ENCODE results near the gene XPR1. TPM values are rescaled to one million over a fixed set of nuclear protein-coding genes. Genes with fewer than 3 reads are reported as not detected.

XPR1 gene
- total RNA-seq, 2 donors from 2014 or later = 39.3 to 50.9 TPM

DNA sequence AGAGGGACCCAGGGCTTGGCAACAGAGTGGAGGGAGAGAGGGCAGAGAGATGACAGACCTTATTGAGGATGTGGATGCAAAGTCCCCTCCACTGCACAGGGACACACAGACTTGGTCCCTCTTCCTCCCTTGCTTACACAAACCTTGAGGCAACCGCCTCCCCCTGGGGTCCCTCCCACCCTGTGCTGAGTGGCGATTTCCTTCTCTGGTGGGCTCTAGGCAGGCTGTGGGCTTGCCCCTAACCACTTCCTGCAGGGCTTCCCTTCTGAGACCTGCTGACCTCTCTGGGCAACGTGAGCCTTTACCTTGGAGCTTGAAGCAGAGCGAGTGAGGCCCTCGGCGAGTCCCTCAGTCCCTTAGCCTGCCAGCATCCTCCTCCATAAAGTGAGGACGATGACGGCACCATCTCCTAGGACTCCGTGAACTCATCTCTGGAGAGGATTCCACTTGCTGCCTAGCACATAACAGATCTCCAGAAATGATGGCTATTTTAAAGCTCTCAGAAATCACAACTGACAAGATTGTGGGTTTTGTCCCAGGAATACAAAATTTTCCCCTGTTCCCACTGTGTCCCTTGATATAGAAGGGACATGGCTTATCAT, 305.9 kb downstream of the XPR1 start:
- H3K36me3 Mint-ChIP-seq (ENCODE audit: low read depth) = peaks cover 3% of the 10 kb centered on the region
- no peak overlapping the region for H3K4me3 Mint-ChIP-seq
- peaks cover 17% of the 10 kb centered on the region for H3K4me1 Mint-ChIP-seq

DNA sequence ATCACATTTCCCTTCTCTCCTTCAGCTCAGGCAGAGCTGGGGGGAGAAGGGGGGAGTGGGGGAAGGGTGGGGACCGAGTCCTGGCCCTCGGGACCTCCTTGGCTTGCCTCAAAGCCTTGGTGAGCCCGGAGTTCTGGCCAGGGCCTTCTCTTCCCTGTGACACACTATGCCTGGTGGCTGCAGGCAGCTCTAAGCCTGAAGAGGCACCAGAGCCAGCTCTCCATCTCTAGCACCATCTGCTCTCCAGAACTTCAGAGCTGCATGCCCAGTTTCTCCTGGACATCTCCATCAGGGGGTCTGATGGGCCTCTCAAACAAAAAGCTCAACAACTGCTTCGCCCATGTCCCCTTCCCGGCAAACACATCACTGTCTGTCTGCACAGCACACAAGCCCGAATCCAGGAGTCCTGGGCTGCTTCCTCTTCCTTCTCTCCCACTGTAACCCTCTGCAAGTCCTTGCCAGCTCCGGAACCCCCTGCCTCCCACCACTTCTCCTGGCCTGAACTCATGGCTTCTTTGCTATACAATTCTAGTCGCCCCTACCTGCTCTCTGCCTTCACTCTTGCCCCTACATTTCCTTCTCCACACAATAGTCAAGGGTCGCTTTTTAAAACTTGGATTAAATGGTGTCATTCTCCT, 307.4 kb downstream of the XPR1 start:
- Histone ChIP-seq H3K9me3 (ENCODE audit: control insufficient read depth, low read length) (no peaks in the 10 kb centered on the region), H3K4me1 (ENCODE audit: control insufficient read depth, insufficient read depth, low read length) (no peaks in the 10 kb centered on the region), H3K27ac (ENCODE audit: low read depth, low read length) (no peak overlapping the region), H3K36me3 (ENCODE audit: control insufficient read depth, insufficient read depth, low read length) (no peaks in the 10 kb centered on the region), H3K27me3 (ENCODE audit: control insufficient read depth, insufficient read depth, low read length, poor library complexity, severe bottlenecking) (no peaks in the 10 kb centered on the region), H3K4me3 (ENCODE audit: low read length) (no peak overlapping the region), H3K9ac (ENCODE audit: extremely low read depth, low read length, poor library complexity, severe bottlenecking) (no peak overlapping the region)
- Mint-ChIP-seq H3K36me3 (ENCODE audit: low read depth) (peaks cover 3% of the 10 kb centered on the region), H3K27ac (no peak overlapping the region), H3K27me3 (ENCODE audit: insufficient read depth) (peaks cover 2% of the 10 kb centered on the region), H3K4me1 (peaks cover 12% of the 10 kb centered on the region), H3K9me3 (no peaks in the 10 kb centered on the region), H3K4me3 (no peak overlapping the region)
- TF ChIP-seq, protein P1, sequence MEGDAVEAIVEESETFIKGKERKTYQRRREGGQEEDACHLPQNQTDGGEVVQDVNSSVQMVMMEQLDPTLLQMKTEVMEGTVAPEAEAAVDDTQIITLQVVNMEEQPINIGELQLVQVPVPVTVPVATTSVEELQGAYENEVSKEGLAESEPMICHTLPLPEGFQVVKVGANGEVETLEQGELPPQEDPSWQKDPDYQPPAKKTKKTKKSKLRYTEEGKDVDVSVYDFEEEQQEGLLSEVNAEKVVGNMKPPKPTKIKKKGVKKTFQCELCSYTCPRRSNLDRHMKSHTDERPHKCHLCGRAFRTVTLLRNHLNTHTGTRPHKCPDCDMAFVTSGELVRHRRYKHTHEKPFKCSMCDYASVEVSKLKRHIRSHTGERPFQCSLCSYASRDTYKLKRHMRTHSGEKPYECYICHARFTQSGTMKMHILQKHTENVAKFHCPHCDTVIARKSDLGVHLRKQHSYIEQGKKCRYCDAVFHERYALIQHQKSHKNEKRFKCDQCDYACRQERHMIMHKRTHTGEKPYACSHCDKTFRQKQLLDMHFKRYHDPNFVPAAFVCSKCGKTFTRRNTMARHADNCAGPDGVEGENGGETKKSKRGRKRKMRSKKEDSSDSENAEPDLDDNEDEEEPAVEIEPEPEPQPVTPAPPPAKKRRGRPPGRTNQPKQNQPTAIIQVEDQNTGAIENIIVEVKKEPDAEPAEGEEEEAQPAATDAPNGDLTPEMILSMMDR (conservative IDR thresholded peaks at IDR 0.05) = no peak
- DNase-seq = no peak
- WGBS, 2 experiments (ENCODE audit: insufficient coverage in 1 of 2, insufficient read length in 1 of 2) = 87 to 88% methylated on average over 6 to 9 of the region's 9 CpGs

More for the DNA sequence above, 305.9 kb downstream of the XPR1 start:
- no peaks in the 10 kb centered on the region for H3K4me1 ChIP-seq (ENCODE audit: control insufficient read depth, insufficient read depth, low read length)
- peaks cover 2% of the 10 kb centered on the region for H3K27me3 Mint-ChIP-seq (ENCODE audit: insufficient read depth)
- H3K36me3 ChIP-seq (ENCODE audit: control insufficient read depth, insufficient read depth, low read length) = no peaks in the 10 kb centered on the region
- WGBS, 2 experiments (ENCODE audit: insufficient coverage in 1 of 2, insufficient read length in 1 of 2) = 90% methylated on average over 8 to 9 of the region's 9 CpGs
- no peak overlapping the region for H3K27ac ChIP-seq (ENCODE audit: low read depth, low read length)
- DNase-seq = no peak
- no peak overlapping the region for H3K4me3 ChIP-seq (ENCODE audit: low read length)
- no peak overlapping the region for H3K9ac ChIP-seq (ENCODE audit: extremely low read depth, low read length, poor library complexity, severe bottlenecking)
- no peak overlapping the region for H3K27ac Mint-ChIP-seq
- H3K9me3 Mint-ChIP-seq = no peaks in the 10 kb centered on the region
- no peaks in the 10 kb centered on the region for H3K9me3 ChIP-seq (ENCODE audit: control insufficient read depth, low read length)
- TF ChIP-seq, protein P1 (conservative IDR thresholded peaks at IDR 0.05) = no peak
- H3K27me3 ChIP-seq (ENCODE audit: control insufficient read depth, insufficient read depth, low read length, poor library complexity, severe bottlenecking) = no peaks in the 10 kb centered on the region

DNA sequence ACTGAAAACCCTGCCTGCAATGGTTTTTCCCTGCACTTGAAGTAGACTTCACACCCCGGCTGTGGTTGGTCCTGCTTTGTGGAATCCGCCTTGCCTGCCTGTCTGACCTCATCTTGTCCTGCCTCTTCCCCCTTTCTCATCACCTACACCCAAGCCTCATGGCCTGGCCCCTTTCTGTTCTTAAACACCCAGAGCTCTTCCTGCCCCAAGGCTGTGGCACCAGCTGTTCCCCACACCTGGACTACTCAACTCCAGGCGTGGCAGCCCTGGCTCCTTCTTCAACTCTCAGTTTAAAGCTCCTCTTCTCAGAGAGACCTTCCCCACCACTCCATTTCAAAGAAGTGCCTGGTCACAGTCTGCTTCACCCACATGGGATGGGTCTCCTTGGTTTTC, 307.9 kb downstream of the XPR1 start:
- Mint-ChIP-seq H3K27ac (no peak overlapping the region), H3K4me1 (peaks cover 12% of the 10 kb centered on the region), H3K9me3 (no peaks in the 10 kb centered on the region), H3K27me3 (ENCODE audit: insufficient read depth) (peaks cover 2% of the 10 kb centered on the region), H3K36me3 (ENCODE audit: low read depth) (peaks cover 3% of the 10 kb centered on the region), H3K4me3 (no peak overlapping the region)
- TF ChIP-seq, protein P1 (conservative IDR thresholded peaks at IDR 0.05) = no peak
- Histone ChIP-seq H3K9me3 (ENCODE audit: control insufficient read depth, low read length) (no peaks in the 10 kb centered on the region), H3K4me3 (ENCODE audit: low read length) (no peak overlapping the region), H3K36me3 (ENCODE audit: control insufficient read depth, insufficient read depth, low read length) (no peaks in the 10 kb centered on the region), H3K4me1 (ENCODE audit: control insufficient read depth, insufficient read depth, low read length) (no peaks in the 10 kb centered on the region), H3K27me3 (ENCODE audit: control insufficient read depth, insufficient read depth, low read length, poor library complexity, severe bottlenecking) (no peaks in the 10 kb centered on the region), H3K9ac (ENCODE audit: extremely low read depth, low read length, poor library complexity, severe bottlenecking) (no peak overlapping the region), H3K27ac (ENCODE audit: low read depth, low read length) (no peak overlapping the region)
- DNase-seq = no peak
- 85 to 86% methylated on average over 3 of the region's 3 CpGs for WGBS, 2 experiments (ENCODE audit: insufficient coverage in 1 of 2, insufficient read length in 1 of 2)

Other genes with a start within 250 kb of the XPR1 start
- gene ACBD6, start 129.4 kb upstream of the XPR1 start, total RNA-seq = 10 to 100 TPM; 43.2 to 54.5 TPM
- not detected for gene OVAAL, start 73.1 kb upstream of the XPR1 start, total RNA-seq